ENCODE data around the gene SNRPA. TPM values are rescaled to one million over a fixed set of nuclear protein-coding genes. Genes with fewer than 3 reads are reported as not detected.
A peak's percentile ranks its signal among the peaks of the same experiment; 100 is the strongest.

Gene SNRPA
- total and polyA plus RNA-seq, 2 of the 8 experiments (the other 6 are each of a cell fraction or from before 2014, with no cell fraction given), result 201 to 202 TPM

DNA sequence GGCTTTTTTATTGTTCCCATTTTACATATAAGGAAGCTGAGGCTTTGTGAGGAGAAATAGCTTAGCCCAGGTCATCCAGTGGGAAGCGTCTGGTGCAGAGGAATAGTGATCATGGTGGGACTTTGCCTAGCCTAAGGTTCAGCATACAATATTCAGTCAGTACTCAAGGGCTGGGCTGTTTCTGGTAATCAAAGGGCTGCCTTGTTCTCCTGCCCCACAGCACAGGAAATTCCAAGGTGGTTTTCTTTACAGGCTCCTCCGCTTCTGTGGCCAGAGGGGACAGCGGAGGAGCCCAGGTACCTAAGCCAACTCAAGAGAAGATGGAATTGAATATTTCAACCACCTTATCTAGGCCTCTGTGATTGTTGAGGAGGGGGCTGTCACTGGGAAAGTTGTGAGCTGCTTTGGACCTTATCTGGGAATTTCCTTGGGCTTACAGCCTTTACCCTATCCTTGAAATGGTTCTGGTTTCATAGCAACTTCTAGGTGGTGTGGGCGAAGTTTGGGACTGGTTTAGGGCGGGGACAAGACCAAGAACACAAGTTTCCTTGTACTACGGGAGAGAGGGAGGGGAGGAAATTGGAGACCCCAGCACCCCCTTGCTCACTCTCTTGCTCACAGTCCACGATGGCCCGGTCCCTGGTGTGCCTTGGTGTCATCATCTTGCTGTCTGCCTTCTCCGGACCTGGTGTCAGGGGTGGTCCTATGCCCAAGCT, 24.1 kb downstream of the SNRPA start, which contains the start of gene MIA:
MIA (plus strand) TSS at position 606 of the 716 bp plus-strand sequence; CDS start at position 628, 22 bp downstream.
- no peak within 1 kb of the TSS for H3K56ac ChIP-seq (replicated peaks; ENCODE audit: insufficient read length, low read depth, low read length)
- WGBS, 2 experiments (ENCODE audit: extremely low coverage in 1 of 2, insufficient coverage in 1 of 2, insufficient read length in 1 of 2, insufficient replicate concordance in 2 of 2, low coverage in 1 of 2, low lambda C conversion rate in 2 of 2, missing lambda C conversion rate in 1 of 2), result 88% methylated on average over 9 of the region's 9 CpGs; no CpG with 5 or more reads in 1 of the 2 experiments
- CTCF ChIA-PET (ENCODE audit: partially characterized antibody), result interaction anchor here (1.0 to 1.5 kb wide), 2 partner anchors 31 to 73 kb away, joined by 4 to 5 read pairs; no protein-coding TSS in a partner anchor
- no peak within 1 kb of the TSS for H3K4me3 ChIP-seq (ENCODE audit: extremely low read depth in 1 of 4, insufficient read depth in 2 of 4, low read depth in 3 of 4, low read length in 4 of 4)
- H3K9ac ChIP-seq (replicated peaks in 1 of 4; ENCODE audit: extremely low read depth in 1 of 4, low read depth in 3 of 4, low read length in 3 of 4), result no peak within 1 kb of the TSS; a peak in 1 of 7 replicates
- H4K91ac ChIP-seq (replicated peaks; ENCODE audit: insufficient read length, low read length), result no peak within 1 kb of the TSS
- FAIRE-seq (no peak), DNase-seq (ENCODE audit: low read depth in 1 of 2, low spot score in 2 of 2) (no peak)
- H3K23me2 ChIP-seq (ENCODE audit: low read depth, low read length), result peaks cover 8% of the 10 kb centered on the region; the same call in 1 of the 2 replicates
- no peak within 1 kb of the TSS for H3K23ac ChIP-seq (ENCODE audit: insufficient read length)
- H3K4me1 ChIP-seq (replicated peaks in 1 of 4; ENCODE audit: control insufficient read depth in 3 of 4, insufficient read depth in 4 of 4, low read length in 3 of 4), result peaks cover 0 to 13% (median 6%) of the 10 kb centered on the region in 4 experiments; a peak in 6 of 7 replicates
- H4K5ac ChIP-seq (ENCODE audit: insufficient read length, low read depth, low read length), result no peak within 1 kb of the TSS
- no peaks in the 10 kb centered on the region for H3K79me2 ChIP-seq (ENCODE audit: control insufficient read depth in 1 of 2, insufficient read depth in 2 of 2, low read length in 2 of 2)
- no peak within 1 kb of the TSS for H3K18ac ChIP-seq (ENCODE audit: extremely low read depth, low read length)
- no peak within 1 kb of the TSS; a peak in 1 of 4 replicates for H3K4me2 ChIP-seq (ENCODE audit: insufficient read depth in 1 of 2, low read depth in 2 of 2, low read length in 2 of 2)
- H3K9me3 ChIP-seq (ENCODE audit: insufficient read depth in 2 of 2, low read depth in 1 of 2, low read length in 1 of 2), result no peaks in the 10 kb centered on the region
- peak within 1 kb of the TSS; percentile 75; the same call in 1 of the 2 replicates for H2BK12ac ChIP-seq (ENCODE audit: low read depth, low read length)
- H2BK15ac ChIP-seq (ENCODE audit: low read length), result peak within 1 kb of the TSS; percentile 97; the same call in 1 of the 2 replicates
- POLR2A ChIA-PET (ENCODE audit: partially characterized antibody), result interaction anchor here (0.9 to 17.9 kb wide), 6 partner anchors 8 to 84 kb away, joined by 3 to 399 read pairs (median 28); partner anchors contain the start of genes ACTMAP, EGLN2, NUMBL and SNRPA
- no peaks in the 10 kb centered on the region for H3K36me3 ChIP-seq (ENCODE audit: control insufficient read depth in 2 of 4, insufficient read depth in 4 of 4, low read length in 3 of 4)
- no peak within 1 kb of the TSS for H3K4ac ChIP-seq (replicated peaks; ENCODE audit: insufficient read length, low read depth, low read length)
- H3K27ac ChIP-seq (ENCODE audit: low read depth, low read length), result no peak within 1 kb of the TSS; the same call in 1 of the 2 replicates
- no peaks in the 10 kb centered on the region for H3K79me1 ChIP-seq (ENCODE audit: low read depth, low read length)
- no peaks in the 10 kb centered on the region for H3K27me3 ChIP-seq (replicated peaks in 1 of 4; ENCODE audit: control insufficient read depth in 3 of 4, extremely low read depth in 1 of 4, insufficient read depth in 3 of 4, low read length in 3 of 4)
- H2BK120ac ChIP-seq (replicated peaks; ENCODE audit: low read depth, low read length), result no peak within 1 kb of the TSS
- H2BK5ac ChIP-seq (ENCODE audit: low read depth, low read length), result no peak within 1 kb of the TSS
- no peak within 1 kb of the TSS for H3K14ac ChIP-seq (ENCODE audit: insufficient read length)
- H2BK20ac ChIP-seq (ENCODE audit: low read length), result no peak within 1 kb of the TSS
- H2AFZ ChIP-seq (ENCODE audit: low read length), result no peak within 1 kb of the TSS
- peak within 1 kb of the TSS; percentile 86; the same call in 1 of the 2 replicates for H2AK5ac ChIP-seq (ENCODE audit: low read depth, low read length)
- H4K8ac ChIP-seq (ENCODE audit: extremely low read depth, insufficient read depth, low read length), result no peak within 1 kb of the TSS
- H4K20me1 ChIP-seq (replicated peaks in 1 of 2; ENCODE audit: control insufficient read depth in 1 of 2, insufficient read depth in 2 of 2, low read length in 2 of 2), result no peaks in the 10 kb centered on the region

All from H1 (cell line).